Esophagus squamous epithelium (tissue), 5 donors: ENCODE data around the gene SLC7A5. TPM values are rescaled to one million over a fixed set of nuclear protein-coding genes. Genes with fewer than 3 reads are reported as not detected.

Experiments used
- DNase-seq: peaks from one replicate; lab custom pipeline; 2025; lab: John Stamatoyannopoulos, UW
- H3K27ac ChIP-seq, 4 donors: fragments of 200-600 bp; sonication (generic); one replicate each; pipeline ENCODE4 v1.5.1; 2016 to 2019; ENCODE audit warnings: mild to moderate bottlenecking in 1 of 4
- H3K27me3 ChIP-seq, 4 donors: fragments of 200-600 bp; sonication (generic); 1 replicate in 3 of 4; 2 replicates in 1 of 4; pipeline versions ENCODE4 v1.5.1 to v1.6.0; 2017 to 2021; ENCODE audit warnings: antibody characterized with exemption in 1 of 4
- H3K36me3 ChIP-seq, 3 donors: fragments of 200-600 bp; sonication (generic); one replicate each; pipeline ENCODE4 v1.5.1; 2016 to 2019
- H3K4me1 ChIP-seq, 3 donors: fragments of 200-600 bp; sonication (generic); one replicate each; pipeline ENCODE4 v1.5.1; 2017 to 2019
- H3K4me3 ChIP-seq, 4 donors: fragments of 200-600 bp; sonication (generic); 1 replicate in 3 of 4; 2 replicates in 1 of 4; pipeline ENCODE4 v1.5.1; 2016 to 2019; ENCODE audit warnings: mild to moderate bottlenecking in 2 of 4, moderate library complexity in 1 of 4
- H3K9me3 ChIP-seq, 3 donors: fragments of 200-600 bp; sonication (generic); one replicate each; pipeline ENCODE4 v1.5.1; 2016 to 2019
- POLR2A ChIP-seq, 4 donors: fragments of 450-650 bp; IDR thresholded peaks; one replicate each; pipeline ENCODE4 v1.6.1; 2017; ENCODE audit warnings: antibody characterized with exemption in 4 of 4, mild to moderate bottlenecking in 4 of 4, moderate library complexity in 3 of 4
- WGBS, 2 donors: methylation state at CpG; one replicate each; pipeline ENCODE4 v1.1.5; 2018; 5-methylcytosine and 5-hydroxymethylcytosine counted together
- intact Hi-C: fragments of 100-400 bp; cut with DNase I; formaldehyde crosslinking; loops from one replicate; pipeline ENCODE4 v1.15.0; 2022
- total RNA-seq, 4 donors: library from RNA; depleted of rRNA; stranded (reverse); fragments of >200 nt; gene quantifications; one replicate each; pipeline ENCODE4 v1.1.0, GENCODE V29; 2016
- TF ChIP-seq, protein P1 (sequence below), 6 experiments: fragments of 450-650 bp in 4 of 6; fragments of 200-600 bp in 2 of 6; sonication (generic) in 2 of 6; IDR thresholded peaks; one replicate each; pipeline ENCODE4 v1.5.1; 2016 to 2019; ENCODE audit warnings: antibody characterized with exemption in 6 of 6, mild to moderate bottlenecking in 4 of 6, moderate library complexity in 4 of 6
- donor health status: DM: yes; HTN: yes; CAD: no.

SLC7A5 gene
- total RNA-seq, 4 donors from 2014 or later = 75.3 to 179 (median 145) TPM

DNA sequence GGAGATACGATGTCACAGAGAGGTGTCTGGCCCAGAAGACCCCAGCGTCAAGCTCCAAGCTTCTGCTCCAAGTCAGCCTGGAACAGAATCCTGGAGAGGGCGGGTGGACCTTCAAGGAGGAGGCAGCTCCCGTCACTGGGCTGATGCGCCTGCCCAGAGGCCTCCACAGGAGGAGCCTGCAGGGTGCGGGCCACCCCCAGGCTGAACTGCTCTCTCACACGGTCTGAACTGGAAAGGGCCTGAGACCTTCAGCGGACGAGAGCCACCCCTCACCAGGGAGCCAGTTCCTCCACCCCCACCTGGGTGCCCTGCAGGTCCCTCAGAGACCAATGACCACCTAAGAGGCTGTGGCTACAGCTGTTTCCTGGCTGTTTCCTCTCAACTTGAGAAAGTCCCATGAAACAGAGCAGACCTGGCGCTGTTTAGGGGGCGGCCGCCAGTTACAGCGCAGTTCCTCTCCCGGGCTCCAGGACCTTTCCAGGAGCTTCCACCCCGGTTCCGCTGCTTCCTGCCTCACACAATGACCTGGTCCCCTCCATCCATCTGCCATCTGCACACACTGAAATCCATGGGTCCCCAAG, 67.5 kb downstream of the SLC7A5 start:
- intact Hi-C loops = no loop called here
- Histone ChIP-seq H3K27me3 (peaks cover 0 to 49% (median 0%) of the 10 kb centered on the region in 4 donors), H3K4me3 (no peak overlapping the region), H3K36me3 (no peaks in the 10 kb centered on the region), H3K9me3 (no peaks in the 10 kb centered on the region), H3K4me1 (peaks cover 18 to 35% (median 20%) of the 10 kb centered on the region in 3 donors), H3K27ac (no peak overlapping the region)
- no peak for TF ChIP-seq POLR2A (IDR thresholded peaks at IDR 0.05)
- TF ChIP-seq, protein P1, sequence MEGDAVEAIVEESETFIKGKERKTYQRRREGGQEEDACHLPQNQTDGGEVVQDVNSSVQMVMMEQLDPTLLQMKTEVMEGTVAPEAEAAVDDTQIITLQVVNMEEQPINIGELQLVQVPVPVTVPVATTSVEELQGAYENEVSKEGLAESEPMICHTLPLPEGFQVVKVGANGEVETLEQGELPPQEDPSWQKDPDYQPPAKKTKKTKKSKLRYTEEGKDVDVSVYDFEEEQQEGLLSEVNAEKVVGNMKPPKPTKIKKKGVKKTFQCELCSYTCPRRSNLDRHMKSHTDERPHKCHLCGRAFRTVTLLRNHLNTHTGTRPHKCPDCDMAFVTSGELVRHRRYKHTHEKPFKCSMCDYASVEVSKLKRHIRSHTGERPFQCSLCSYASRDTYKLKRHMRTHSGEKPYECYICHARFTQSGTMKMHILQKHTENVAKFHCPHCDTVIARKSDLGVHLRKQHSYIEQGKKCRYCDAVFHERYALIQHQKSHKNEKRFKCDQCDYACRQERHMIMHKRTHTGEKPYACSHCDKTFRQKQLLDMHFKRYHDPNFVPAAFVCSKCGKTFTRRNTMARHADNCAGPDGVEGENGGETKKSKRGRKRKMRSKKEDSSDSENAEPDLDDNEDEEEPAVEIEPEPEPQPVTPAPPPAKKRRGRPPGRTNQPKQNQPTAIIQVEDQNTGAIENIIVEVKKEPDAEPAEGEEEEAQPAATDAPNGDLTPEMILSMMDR (IDR thresholded peaks at IDR 0.05) = no peak
- 81 to 90% methylated on average over 8 to 13 of the region's 16 CpGs for WGBS, 2 donors
- DNase-seq = no peak

- Histone ChIP-seq H3K4me3 (no peak overlapping the region), H3K27me3 (peaks cover 0 to 44% (median 0%) of the 10 kb centered on the region in 4 donors), H3K27ac (no peak overlapping the region), H3K36me3 (no peaks in the 10 kb centered on the region), H3K4me1 (peaks cover 9 to 22% (median 9%) of the 10 kb centered on the region in 3 donors), H3K9me3 (no peaks in the 10 kb centered on the region)
- 84 to 90% methylated on average over 6 of the region's 6 CpGs for WGBS, 2 donors
- intact Hi-C loops = no loop called here
- no peak for DNase-seq
- TF ChIP-seq POLR2A (IDR thresholded peaks at IDR 0.05) = no peak
- TF ChIP-seq, protein P1 (IDR thresholded peaks at IDR 0.05) = no peak
Observed at GRCh38 chr16:87800497-87800896, 68.8 kb downstream of the SLC7A5 start.

GRCh38 chr16:87795336-87795735, 74.0 kb downstream of the SLC7A5 start:
- Histone ChIP-seq H3K4me3 (no peak overlapping the region), H3K27ac (no peak overlapping the region), H3K4me1 (peaks cover 6 to 18% (median 17%) of the 10 kb centered on the region in 3 donors), H3K27me3 (peaks cover 0 to 31% (median 0%) of the 10 kb centered on the region in 4 donors), H3K36me3 (no peaks in the 10 kb centered on the region), H3K9me3 (no peaks in the 10 kb centered on the region)
- no peak for TF ChIP-seq POLR2A (IDR thresholded peaks at IDR 0.05)
- TF ChIP-seq, protein P1 (IDR thresholded peaks at IDR 0.05) = no peak
- DNase-seq = no peak
- 96% methylated on average over 11 of the region's 12 CpGs; no CpG with 5 or more reads in 1 of the 2 donors for WGBS, 2 donors
- intact Hi-C loops = no loop called here

DNA sequence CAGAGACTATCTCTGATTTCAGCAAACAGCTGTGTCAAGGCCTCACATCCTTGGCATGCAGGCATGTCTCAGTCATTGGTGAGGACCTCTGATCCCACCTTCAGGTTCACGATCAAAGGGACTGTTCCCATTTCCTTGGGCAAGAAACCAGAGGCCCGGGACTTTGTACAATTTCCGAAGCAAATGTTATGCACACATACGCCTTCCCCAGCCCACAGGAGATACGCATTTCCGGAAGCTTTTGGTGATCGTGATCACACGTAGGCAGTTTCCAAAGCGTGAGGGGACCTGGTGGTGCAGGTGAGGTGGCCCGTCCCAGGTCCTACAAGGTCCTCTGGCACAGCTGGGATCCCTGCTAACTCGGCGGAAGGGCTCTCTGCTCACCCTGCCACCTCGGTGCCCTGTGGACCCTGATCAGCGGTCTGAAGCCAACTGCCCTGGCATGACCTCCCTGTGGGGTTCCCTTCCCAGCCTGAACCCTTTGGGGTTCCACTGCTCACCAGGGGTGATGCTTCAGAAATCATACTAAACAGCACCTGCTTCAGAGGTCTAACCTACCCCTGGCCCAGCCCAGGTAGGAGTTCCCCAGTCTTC, 74.7 kb downstream of the SLC7A5 start:
- Histone ChIP-seq H3K36me3 (no peaks in the 10 kb centered on the region), H3K27ac (no peak overlapping the region), H3K9me3 (no peaks in the 10 kb centered on the region), H3K4me3 (no peak overlapping the region), H3K4me1 (peaks cover 10 to 26% (median 23%) of the 10 kb centered on the region in 3 donors), H3K27me3 (peaks cover 0 to 31% (median 0%) of the 10 kb centered on the region in 4 donors)
- DNase-seq = no peak
- 61 to 91% methylated on average over 3 to 14 of the region's 14 CpGs for WGBS, 2 donors
- TF ChIP-seq, protein P1 (IDR thresholded peaks at IDR 0.05) = no peak
- TF ChIP-seq POLR2A (IDR thresholded peaks at IDR 0.05) = no peak
- intact Hi-C loops = no loop called here

- WGBS, 2 donors = 86 to 97% methylated on average over 7 of the region's 7 CpGs
- Histone ChIP-seq H3K36me3 (no peaks in the 10 kb centered on the region), H3K4me1 (peaks cover 13 to 50% (median 36%) of the 10 kb centered on the region in 3 donors), H3K4me3 (no peak overlapping the region), H3K27ac (peak overlapping the region in 1 of 4 donors; percentile 88), H3K9me3 (no peaks in the 10 kb centered on the region), H3K27me3 (peaks cover 0 to 29% (median 0%) of the 10 kb centered on the region in 4 donors)
- no peak for DNase-seq
- intact Hi-C loops = no loop called here
- TF ChIP-seq POLR2A (IDR thresholded peaks at IDR 0.05) = no peak
- TF ChIP-seq, protein P1 (IDR thresholded peaks at IDR 0.05) = no peak
Observed at GRCh38 chr16:87792205-87792565, 77.1 kb downstream of the SLC7A5 start.
